H9 (cell line): ENCODE results near the gene RALGAPA2. TPM values are rescaled to one million over a fixed set of nuclear protein-coding genes. Genes with fewer than 3 reads are reported as not detected.
A peak's percentile ranks its signal among the peaks of the same experiment; 100 is the strongest.

Experiments
- DNase-seq: peaks from one replicate; pipeline ENCODE4 v3.0.0-alpha.2; 2017
- H2AFZ ChIP-seq: one replicate; pipeline ENCODE4 v1.6.1; 2013; ENCODE audit warnings: mild to moderate bottlenecking, low read length, control low read depth, moderate library complexity
- H2AK5ac ChIP-seq: 2 replicates; pipeline ENCODE4 v1.6.1; 2013; ENCODE audit warnings: low read length, control low read depth, mixed read lengths; ENCODE audit not compliant: insufficient read length
- H2BK120ac ChIP-seq: one replicate; pipeline ENCODE4 v1.6.1; 2013; ENCODE audit warnings: low read depth, mild to moderate bottlenecking, low read length, control low read depth, inconsistent platforms; ENCODE audit not compliant: poor library complexity, severe bottlenecking
- H2BK12ac ChIP-seq: 2 replicates; pipeline ENCODE4 v1.6.1; 2013; ENCODE audit warnings: low read length, control low read depth, mixed read lengths, low read depth; ENCODE audit not compliant: insufficient read length
- H2BK15ac ChIP-seq: 2 replicates; pipeline ENCODE4 v1.6.1; 2013; ENCODE audit warnings: low read depth, low read length, control low read depth
- H2BK20ac ChIP-seq: one replicate; pipeline ENCODE4 v1.6.1; 2013; ENCODE audit warnings: low read depth, mild to moderate bottlenecking, low read length, control low read depth, inconsistent platforms; ENCODE audit not compliant: poor library complexity, severe bottlenecking
- H2BK5ac ChIP-seq: 2 replicates; pipeline ENCODE4 v1.6.1; 2013; ENCODE audit warnings: low read length, control low read depth, mixed read lengths; ENCODE audit not compliant: insufficient read length
- H3K14ac ChIP-seq: 2 replicates; pipeline ENCODE4 v1.6.1; 2013; ENCODE audit warnings: low read length, control low read depth; ENCODE audit not compliant: insufficient read depth
- H3K18ac ChIP-seq: 2 replicates; pipeline ENCODE4 v1.6.1; 2013; ENCODE audit warnings: low read depth, mild to moderate bottlenecking, mixed read lengths, low read length, control low read depth; ENCODE audit not compliant: insufficient read length
- H3K23ac ChIP-seq: 2 replicates; pipeline ENCODE4 v1.6.1; 2013; ENCODE audit warnings: low read length, control low read depth, mixed read lengths, low read depth; ENCODE audit not compliant: insufficient read length
- H3K23me2 ChIP-seq: 2 replicates; pipeline ENCODE4 v1.6.1; 2013; ENCODE audit warnings: low read depth, mild to moderate bottlenecking, mixed read lengths, low read length, control low read depth; ENCODE audit not compliant: insufficient read length, poor library complexity, severe bottlenecking
- H3K27ac ChIP-seq: 2 replicates; pipeline ENCODE4 v1.5.1; 2013; ENCODE audit warnings: low read length, control low read depth, mixed read lengths, low read depth; ENCODE audit not compliant: insufficient read length
- H3K27me3 ChIP-seq: 2 replicates; pipeline ENCODE4 v1.6.1; 2013; ENCODE audit warnings: low read length, control low read depth, inconsistent platforms; ENCODE audit not compliant: insufficient read depth
- H3K4ac ChIP-seq: 2 replicates; pipeline ENCODE4 v1.6.1; 2013; ENCODE audit warnings: low read depth, mild to moderate bottlenecking, control low read depth, inconsistent platforms, low read length, moderate library complexity
- H3K4me1 ChIP-seq: 2 replicates; pipeline ENCODE4 v1.6.1; 2013; ENCODE audit warnings: low read length, control low read depth, inconsistent platforms; ENCODE audit not compliant: insufficient read depth
- H3K4me2 ChIP-seq: 2 replicates; pipeline ENCODE4 v1.6.1; 2013; ENCODE audit warnings: low read length, control low read depth, mixed read lengths; ENCODE audit not compliant: insufficient read length, insufficient read depth
- H3K56ac ChIP-seq: 2 replicates; pipeline ENCODE4 v1.6.1; 2013; ENCODE audit warnings: low read depth, mild to moderate bottlenecking, mixed read lengths, low read length, control low read depth; ENCODE audit not compliant: insufficient read length
- H3K79me1 ChIP-seq: 2 replicates; pipeline ENCODE4 v1.6.1; 2013; ENCODE audit warnings: low read depth, mild to moderate bottlenecking, moderate library complexity, low read length, control low read depth, inconsistent platforms; ENCODE audit not compliant: insufficient read depth, poor library complexity, severe bottlenecking
- H3K79me2 ChIP-seq: 2 replicates; pipeline ENCODE4 v1.6.1; 2013; ENCODE audit warnings: low read length, control low read depth, inconsistent platforms; ENCODE audit not compliant: insufficient read depth
- H3K9ac ChIP-seq: 2 replicates; pipeline ENCODE4 v1.6.1; 2013; ENCODE audit warnings: low read length, control low read depth, mixed read lengths; ENCODE audit not compliant: insufficient read length; ENCODE audit errors: extremely low read depth
- H3K9me3 ChIP-seq: one replicate; pipeline ENCODE4 v1.6.1; 2013; ENCODE audit warnings: low read depth, low read length, inconsistent platforms; ENCODE audit not compliant: control insufficient read depth
- H3T11ph ChIP-seq: one replicate; pipeline ENCODE4 v1.6.1; 2013; ENCODE audit warnings: mild to moderate bottlenecking, low read length, control low read depth, inconsistent platforms
- H4K20me1 ChIP-seq: one replicate; pipeline ENCODE4 v1.6.1; 2013; ENCODE audit not compliant: control insufficient read depth, insufficient read length, insufficient read depth
- H4K5ac ChIP-seq: 2 replicates; pipeline ENCODE4 v1.6.1; 2013; ENCODE audit warnings: low read depth, mild to moderate bottlenecking, mixed read lengths, low read length, control low read depth; ENCODE audit not compliant: insufficient read length
- H4K8ac ChIP-seq: replicated peaks from 2 replicates; pipeline ENCODE4 v1.6.1; 2013; ENCODE audit warnings: low read length, control low read depth, mixed read lengths, low read depth; ENCODE audit not compliant: insufficient read length
- H4K91ac ChIP-seq: 2 replicates; pipeline ENCODE4 v1.6.1; 2013; ENCODE audit warnings: low read depth, mild to moderate bottlenecking, moderate library complexity, mixed read lengths, low read length, control low read depth; ENCODE audit not compliant: insufficient read length
- H3K27ac Mint-ChIP-seq, 3 experiments: 2 replicates in 2 of 3; 3 replicates in 1 of 3; pipeline ENCODE4 v1.8.0; 2020 to 2021; ENCODE audit warnings: mixed read lengths in 3 of 3, mild to moderate bottlenecking in 1 of 3, moderate library complexity in 1 of 3
- H3K27me3 Mint-ChIP-seq: 2 replicates; pipeline ENCODE4 v1.8.0; 2021; ENCODE audit warnings: low read depth, mild to moderate bottlenecking, moderate library complexity, mixed read lengths
- H3K36me3 Mint-ChIP-seq, 3 experiments: 2 replicates in 2 of 3; 3 replicates in 1 of 3; pipeline ENCODE4 v1.8.0; 2020 to 2021; ENCODE audit warnings: low read depth in 3 of 3, mixed read lengths in 3 of 3; ENCODE audit not compliant: insufficient read depth in 1 of 3
- H3K4me1 Mint-ChIP-seq, 2 experiments: 2 replicates each; pipeline ENCODE4 v1.8.0; 2020; ENCODE audit warnings: mixed read lengths in 2 of 2
- H3K4me3 Mint-ChIP-seq, 2 experiments: 2 replicates in 1 of 2; 3 replicates in 1 of 2; pipeline ENCODE4 v1.8.0; 2020 to 2021; ENCODE audit warnings: mild to moderate bottlenecking in 2 of 2, mixed read lengths in 2 of 2, moderate library complexity in 1 of 2
- H3K9me3 Mint-ChIP-seq, 2 experiments: 2 replicates in 1 of 2; 3 replicates in 1 of 2; pipeline ENCODE4 v1.8.0; 2020; ENCODE audit warnings: mild to moderate bottlenecking in 2 of 2, mixed read lengths in 2 of 2, moderate library complexity in 1 of 2
- CTCF ChIP-seq: fragments of 200-600 bp; sonication (generic); conservative IDR thresholded peaks from 3 replicates; pipeline ENCODE4 v1.8.0; 2021; ENCODE audit warnings: antibody characterized with exemption, mild to moderate bottlenecking
- WGBS: extraction: QIAGEN DNeasy Blood & Tissue Kit; methylation state at CpG from one replicate; pipeline ENCODE4 v1.1.7; 2013; ENCODE audit warnings: missing lambda C conversion rate, low lambda C conversion rate, mixed read lengths; ENCODE audit not compliant: insufficient read length; ENCODE audit errors: extremely low coverage; 5-methylcytosine and 5-hydroxymethylcytosine counted together
- total RNA-seq: library from RNA; stranded (reverse); gene quantifications from 2 replicates; pipeline ENCODE4 v1.2.1, GENCODE V29; 2021

Gene RALGAPA2
- total RNA-seq, 1 experiment from 2014 or later, result 16.6 TPM

GRCh38 chr20:20643927-20644326 lies 68.5 kb downstream of the RALGAPA2 start:
- Mint-ChIP-seq H3K4me3 (no peak overlapping the region), H3K36me3 (peaks cover 5 to 11% (median 9%) of the 10 kb centered on the region in 3 experiments; a peak in 6 of 7 replicates), H3K27me3 (no peaks in the 10 kb centered on the region), H3K27ac (peak overlapping the region in 1 of 3 experiments; percentile 74; a peak in 1 of 7 replicates), H3K4me1 (peaks cover 13 to 16% of the 10 kb centered on the region in 2 experiments), H3K9me3 (no peaks in the 10 kb centered on the region)
- Histone ChIP-seq H2AK5ac (no peak overlapping the region), H3K14ac (no peak overlapping the region), H3K9me3 (no peaks in the 10 kb centered on the region), H4K91ac (no peak overlapping the region), H4K8ac (no peak overlapping the region), H3K18ac (no peak overlapping the region), H3K23ac (no peak overlapping the region), H3K27ac (no peak overlapping the region), H3K27me3 (no peaks in the 10 kb centered on the region), H3K4me1 (no peaks in the 10 kb centered on the region; the same call in 1 of the 2 replicates), H4K20me1 (no peaks in the 10 kb centered on the region), H3K56ac (no peak overlapping the region), H4K5ac (no peak overlapping the region), H2BK12ac (no peak overlapping the region), H3K79me2 (no peaks in the 10 kb centered on the region), H2BK20ac (no peak overlapping the region), H3K4ac (no peak overlapping the region), H3K4me2 (no peak overlapping the region), H3T11ph (no peak overlapping the region), H2BK5ac (no peak overlapping the region), H2BK120ac (no peak overlapping the region), H2AFZ (no peak overlapping the region), H3K23me2 (no peaks in the 10 kb centered on the region), H2BK15ac (no peak overlapping the region), H3K9ac (no peak overlapping the region), H3K79me1 (no peaks in the 10 kb centered on the region)
- WGBS, result no CpG with 5 or more reads among the region's 3 CpGs
- TF ChIP-seq CTCF, result no peak
- DNase-seq, result no peak
